Measurements from ENCODE around the gene SLC35F5.

- no peak for TF ChIP-seq POLR2A (IDR thresholded peaks at IDR 0.05; ENCODE audit: borderline replicate concordance, extremely low read depth, insufficient read depth, insufficient read length)
- TF ChIP-seq SIN3A (IDR thresholded peaks at IDR 0.05; ENCODE audit: low read depth) = no peak
- TF ChIP-seq ZFX (IDR thresholded peaks at IDR 0.05) = no peak
- no peak for TF ChIP-seq YY1 (IDR thresholded peaks at IDR 0.05; ENCODE audit: extremely low read depth, insufficient replicate concordance, low read depth, low read length)
Measured at GRCh38 chr2:113685471-113685870, 71.0 kb downstream of the SLC35F5 start.
